Activated B cell treated with CpG ODN at 0.5 μM for 24 hours (primary cell): ENCODE data around the gene BCAP31. TPM values are rescaled to one million over a fixed set of nuclear protein-coding genes. Genes with fewer than 3 reads are reported as not detected.

Source experiments
- ATAC-seq: fragments of 200-7000 bp; cut with Tn5 transposase; one replicate; pipeline ENCODE4 v1.10.0; 2021; ENCODE audit warnings: low read depth, mild to moderate bottlenecking, moderate library complexity
- CTCF ChIA-PET: fragments of 350-600 bp; sonication (Branson Sonifier 250); formaldehyde crosslinking; loops from one replicate; lab custom pipeline; 2021; ENCODE audit warnings: antibody characterized with exemption; lab: Charles Lee
- POLR2A ChIA-PET: fragments of 350-600 bp; sonication (Branson Sonifier 250); formaldehyde crosslinking; loops from one replicate; lab custom pipeline; 2021; ENCODE audit warnings: antibody characterized with exemption; lab: Charles Lee
- DNase-seq: peaks from one replicate; pipeline ENCODE4 v3.0.0; 2022
- H3K27ac Mint-ChIP-seq: one replicate; pipeline ENCODE4 v1.8.0; 2020; ENCODE audit warnings: mixed read lengths
- H3K27me3 Mint-ChIP-seq: one replicate; pipeline ENCODE4 v1.8.0; 2021; ENCODE audit warnings: mixed read lengths
- H3K36me3 Mint-ChIP-seq: one replicate; pipeline ENCODE4 v1.8.0; 2021; ENCODE audit warnings: low read depth, mixed read lengths
- H3K4me1 Mint-ChIP-seq: one replicate; pipeline ENCODE4 v1.8.0; 2021; ENCODE audit warnings: mixed read lengths
- H3K4me3 Mint-ChIP-seq: one replicate; pipeline ENCODE4 v1.8.0; 2020; ENCODE audit warnings: mild to moderate bottlenecking, mixed read lengths
- H3K9me3 Mint-ChIP-seq: one replicate; pipeline ENCODE4 v1.8.0; 2020; ENCODE audit warnings: mixed read lengths
- intact Hi-C: fragments of 100-400 bp; cut with micrococcal nuclease; formaldehyde crosslinking; loops from one replicate; pipeline ENCODE4 v1.15.1; 2024
- total RNA-seq: library from RNA; stranded (reverse); gene quantifications from 2 replicates; pipeline ENCODE4 v1.2.3, GENCODE V29; 2022
- TF ChIP-seq, protein P1 (sequence below): fragments of 200-600 bp; IDR thresholded peaks from one replicate; pipeline ENCODE4 v1.8.0; 2022; ENCODE audit warnings: antibody characterized with exemption, mild to moderate bottlenecking

The BCAP31 gene
- total RNA-seq, 1 donor from 2014 or later, result 90.5 TPM

DNA sequence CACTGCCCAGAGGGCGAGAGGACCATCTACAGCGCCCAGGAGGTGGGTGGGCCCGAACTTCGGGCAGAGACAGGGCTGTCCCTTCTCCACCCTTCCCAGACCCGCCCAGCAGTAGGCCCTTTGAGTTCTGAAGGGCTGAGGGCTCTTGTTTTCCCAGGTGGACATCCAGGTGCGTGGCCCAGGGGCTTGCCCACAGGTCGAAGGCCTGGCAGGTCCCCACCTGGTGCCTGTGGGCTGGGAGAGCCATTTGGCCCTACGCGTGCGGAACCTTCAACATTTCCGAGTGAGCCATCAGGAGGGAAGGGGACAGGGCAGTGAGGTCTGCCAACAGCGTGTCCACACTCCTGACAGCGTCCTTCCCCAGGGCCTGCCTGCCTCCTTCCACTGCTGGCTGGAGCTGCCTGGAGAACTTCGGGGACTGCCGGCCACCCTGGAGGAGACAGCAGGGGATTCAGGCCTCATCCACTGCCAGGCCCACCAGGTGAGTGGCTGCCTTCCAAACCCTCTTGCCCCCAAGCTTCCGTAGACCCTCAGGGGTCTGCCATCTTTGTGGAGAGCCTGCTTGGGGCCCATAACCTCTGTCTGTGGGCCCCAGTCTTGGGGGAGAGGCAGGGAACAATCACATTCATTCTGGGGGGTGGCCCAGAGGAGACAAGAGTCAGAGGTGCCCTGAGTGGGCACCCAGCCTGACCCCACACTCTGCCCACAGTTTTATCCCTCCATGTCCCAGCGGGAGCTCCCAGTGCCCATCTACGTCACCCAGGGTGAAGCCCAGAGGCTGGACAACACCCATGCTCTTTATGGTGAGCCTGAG lies 46.6 kb upstream of the BCAP31 start:
- DNase-seq (no peak), ATAC-seq (no peak)
- POLR2A ChIA-PET, result no interaction called here
- TF ChIP-seq, protein P1, sequence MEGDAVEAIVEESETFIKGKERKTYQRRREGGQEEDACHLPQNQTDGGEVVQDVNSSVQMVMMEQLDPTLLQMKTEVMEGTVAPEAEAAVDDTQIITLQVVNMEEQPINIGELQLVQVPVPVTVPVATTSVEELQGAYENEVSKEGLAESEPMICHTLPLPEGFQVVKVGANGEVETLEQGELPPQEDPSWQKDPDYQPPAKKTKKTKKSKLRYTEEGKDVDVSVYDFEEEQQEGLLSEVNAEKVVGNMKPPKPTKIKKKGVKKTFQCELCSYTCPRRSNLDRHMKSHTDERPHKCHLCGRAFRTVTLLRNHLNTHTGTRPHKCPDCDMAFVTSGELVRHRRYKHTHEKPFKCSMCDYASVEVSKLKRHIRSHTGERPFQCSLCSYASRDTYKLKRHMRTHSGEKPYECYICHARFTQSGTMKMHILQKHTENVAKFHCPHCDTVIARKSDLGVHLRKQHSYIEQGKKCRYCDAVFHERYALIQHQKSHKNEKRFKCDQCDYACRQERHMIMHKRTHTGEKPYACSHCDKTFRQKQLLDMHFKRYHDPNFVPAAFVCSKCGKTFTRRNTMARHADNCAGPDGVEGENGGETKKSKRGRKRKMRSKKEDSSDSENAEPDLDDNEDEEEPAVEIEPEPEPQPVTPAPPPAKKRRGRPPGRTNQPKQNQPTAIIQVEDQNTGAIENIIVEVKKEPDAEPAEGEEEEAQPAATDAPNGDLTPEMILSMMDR, result no peak
- H3K27ac Mint-ChIP-seq, result no peak overlapping the region
- intact Hi-C loops, result no loop called here
- peaks cover 8% of the 10 kb centered on the region for H3K4me1 Mint-ChIP-seq
- no peaks in the 10 kb centered on the region for H3K9me3 Mint-ChIP-seq
- H3K27me3 Mint-ChIP-seq, result no peaks in the 10 kb centered on the region
- H3K4me3 Mint-ChIP-seq, result no peak overlapping the region
- no peaks in the 10 kb centered on the region for H3K36me3 Mint-ChIP-seq
- CTCF ChIA-PET, result no interaction called here

DNA sequence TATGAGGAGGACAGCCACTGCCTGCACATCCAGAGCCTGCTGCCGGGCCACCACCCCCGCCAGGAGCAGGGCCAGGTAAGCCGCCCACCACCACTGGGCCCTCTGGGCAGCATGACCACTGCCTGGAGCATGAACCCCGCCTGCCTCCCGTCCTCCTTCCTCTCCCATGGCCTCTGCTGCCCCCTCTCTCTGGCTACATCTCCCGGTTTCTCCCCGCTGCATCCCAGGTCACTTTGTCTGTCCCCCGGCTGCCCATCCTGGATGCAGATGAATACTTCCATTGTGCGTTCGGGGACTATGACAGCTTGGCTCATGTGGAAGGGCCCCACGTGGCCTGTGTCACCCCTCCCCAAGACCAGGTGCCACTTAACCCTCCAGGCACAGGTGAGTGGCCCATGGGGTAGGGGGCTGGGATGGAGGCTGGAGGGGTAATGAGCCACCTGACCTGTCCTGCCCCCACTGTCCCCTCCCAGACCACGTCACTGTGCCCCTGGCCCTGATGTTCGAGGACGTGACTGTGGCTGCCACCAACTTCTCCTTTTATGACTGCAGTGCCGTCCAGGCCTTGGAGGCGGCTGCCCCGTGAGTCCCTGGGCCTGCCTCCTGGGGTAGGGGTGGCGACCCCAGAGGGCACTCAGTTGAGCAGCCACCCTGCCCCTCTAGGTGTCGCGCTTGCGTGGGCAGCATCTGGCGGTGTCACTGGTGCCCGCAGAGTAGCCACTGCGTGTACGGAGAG lies 45.8 kb upstream of the BCAP31 start:
- H3K27me3 Mint-ChIP-seq, result no peaks in the 10 kb centered on the region
- H3K4me3 Mint-ChIP-seq, result no peak overlapping the region
- no peaks in the 10 kb centered on the region for H3K9me3 Mint-ChIP-seq
- ChIA-PET CTCF (no interaction called here), POLR2A (no interaction called here)
- peaks cover 8% of the 10 kb centered on the region for H3K4me1 Mint-ChIP-seq
- H3K36me3 Mint-ChIP-seq, result no peaks in the 10 kb centered on the region
- TF ChIP-seq, protein P1, result no peak
- DNase-seq (no peak), ATAC-seq (no peak)
- H3K27ac Mint-ChIP-seq, result no peak overlapping the region
- intact Hi-C loops, result loop anchor here (10.0 kb wide), 2 partner anchors 85 to 825 kb away; partner anchors contain the start of gene SLC6A8

DNA sequence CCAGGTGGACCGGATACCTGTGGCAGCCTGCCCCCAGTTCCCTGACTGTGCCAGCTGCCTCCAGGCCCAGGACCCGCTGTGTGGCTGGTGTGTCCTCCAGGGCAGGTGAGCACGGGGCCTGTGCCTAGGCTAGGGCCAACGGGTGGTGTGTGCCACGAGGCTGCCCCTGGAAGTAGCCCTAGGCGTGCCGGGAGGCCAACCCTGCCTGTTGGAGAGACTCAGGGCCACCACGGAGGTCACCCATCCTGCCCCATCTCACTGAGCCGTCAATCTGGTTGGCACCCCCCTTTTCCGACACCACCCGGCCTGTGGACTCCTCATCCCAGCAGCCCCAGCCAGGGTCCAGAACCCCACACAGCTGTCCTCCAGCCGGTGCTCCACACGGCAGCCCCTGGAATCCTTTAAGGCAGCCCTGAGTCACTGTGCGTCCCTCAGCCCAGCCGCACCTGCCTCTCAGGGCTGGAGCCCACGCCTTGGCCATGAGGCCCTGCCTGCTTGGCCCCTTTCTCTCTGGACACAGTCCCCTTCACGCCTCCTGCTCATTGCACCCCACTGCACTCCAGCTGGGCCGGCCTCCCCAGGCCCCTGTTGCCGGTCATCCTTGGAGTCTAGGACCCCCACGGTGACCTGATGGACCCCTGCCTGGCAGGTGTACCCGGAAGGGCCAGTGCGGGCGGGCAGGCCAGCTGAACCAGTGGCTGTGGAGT lies 45.1 kb upstream of the BCAP31 start:
- no peaks in the 10 kb centered on the region for H3K27me3 Mint-ChIP-seq
- no peak for DNase-seq
- TF ChIP-seq, protein P1, result no peak
- H3K4me1 Mint-ChIP-seq, result peaks cover 8% of the 10 kb centered on the region
- ChIA-PET CTCF (no interaction called here), POLR2A (no interaction called here)
- no peaks in the 10 kb centered on the region for H3K36me3 Mint-ChIP-seq
- no peaks in the 10 kb centered on the region for H3K9me3 Mint-ChIP-seq
- no peak for ATAC-seq
- intact Hi-C loops, result loop anchor here (10.0 kb wide), 2 partner anchors 85 to 825 kb away; partner anchors contain the start of gene SLC6A8
- H3K4me3 Mint-ChIP-seq, result no peak overlapping the region
- no peak overlapping the region for H3K27ac Mint-ChIP-seq

DNA sequence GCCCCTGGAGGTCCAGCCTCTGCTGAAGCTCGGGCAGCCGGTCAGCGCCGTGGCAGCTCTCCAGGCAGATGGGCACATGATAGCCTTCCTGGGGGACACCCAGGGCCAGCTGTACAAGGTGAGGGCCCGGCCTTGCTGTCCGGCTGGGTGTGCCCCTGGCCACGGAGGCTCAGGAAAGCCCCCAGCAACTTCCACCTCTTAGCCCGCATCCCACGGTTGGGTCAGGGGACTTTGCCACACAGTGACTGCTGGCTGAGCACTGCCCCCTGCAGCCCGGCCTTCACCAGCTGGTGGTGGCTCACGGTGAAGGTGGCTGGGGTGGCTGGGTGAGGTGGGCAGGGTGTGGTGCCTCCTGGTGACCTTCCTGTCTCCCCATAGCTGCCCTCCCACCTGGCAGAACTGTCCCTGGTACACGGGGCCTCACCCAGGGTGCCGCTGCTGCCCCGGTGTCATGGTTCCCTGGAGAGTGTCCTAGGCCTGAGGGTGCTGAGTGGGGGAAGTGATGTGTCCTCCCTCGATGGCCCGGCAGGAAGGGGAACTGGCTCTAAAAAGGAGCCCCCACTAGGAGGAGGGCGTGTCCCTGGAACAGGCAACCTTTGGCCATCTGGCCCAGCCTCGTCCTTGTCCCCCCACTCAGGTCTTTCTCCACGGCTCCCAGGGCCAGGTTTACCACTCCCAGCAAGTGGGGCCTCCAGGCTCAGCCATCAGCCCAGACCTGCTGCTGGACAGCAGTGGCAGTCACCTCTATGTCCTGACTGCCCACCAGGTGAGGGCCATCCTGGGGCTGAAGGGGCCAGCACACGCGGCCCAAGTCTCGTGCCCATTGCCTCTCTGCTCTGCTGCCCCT lies 44.3 kb upstream of the BCAP31 start:
- Mint-ChIP-seq H3K27me3 (no peaks in the 10 kb centered on the region), H3K27ac (no peak overlapping the region), H3K4me1 (peaks cover 12% of the 10 kb centered on the region), H3K9me3 (no peaks in the 10 kb centered on the region), H3K36me3 (no peaks in the 10 kb centered on the region), H3K4me3 (no peak overlapping the region)
- CTCF ChIA-PET, result interaction anchor here (0.6 kb wide), 1 partner anchor 81 kb away, joined by 3 read pairs; the partner anchor contains the start of gene SLC6A8
- intact Hi-C loops, result loop anchor here (10.0 kb wide), 2 partner anchors 84 to 824 kb away; partner anchors contain the start of gene SLC6A8
- ATAC-seq (no peak), DNase-seq (no peak)
- TF ChIP-seq, protein P1, result no peak
- POLR2A ChIA-PET, result no interaction called here
